Parathyroid adenoma (tissue), 2 donors: ENCODE measurements around the gene ERBB2.

ENCODE experiments used
- H2AFZ ChIP-seq: fragments of 300-600 bp; sonication (generic); one replicate; pipeline ENCODE4 v1.7.0; 2017; ENCODE audit warnings: antibody characterized with exemption, mild to moderate bottlenecking
- H3K27ac ChIP-seq: fragments of 300-600 bp; sonication (generic); one replicate; pipeline ENCODE4 v1.7.0; 2017
- H3K27me3 ChIP-seq: fragments of 300-600 bp; sonication (generic); one replicate; pipeline ENCODE4 v1.7.0; 2017; ENCODE audit warnings: low read length; ENCODE audit not compliant: control insufficient read depth, insufficient read depth
- H3K36me3 ChIP-seq: fragments of 300-600 bp; sonication (generic); one replicate; pipeline ENCODE4 v1.7.0; 2017; ENCODE audit warnings: low read length; ENCODE audit not compliant: control insufficient read depth, insufficient read depth
- H3K4me1 ChIP-seq: fragments of 300-600 bp; sonication (generic); one replicate; pipeline ENCODE4 v1.7.0; 2017; ENCODE audit warnings: control low read depth
- H3K4me2 ChIP-seq: fragments of 300-600 bp; sonication (generic); one replicate; pipeline ENCODE4 v1.7.0; 2017; ENCODE audit warnings: low read length
- H3K4me3 ChIP-seq: fragments of 300-600 bp; sonication (generic); one replicate; pipeline ENCODE4 v1.7.0; 2017; ENCODE audit warnings: low read depth, low read length
- H3K79me2 ChIP-seq: fragments of 300-600 bp; sonication (generic); one replicate; pipeline ENCODE4 v1.7.0; 2017; ENCODE audit warnings: control low read depth
- H3K9ac ChIP-seq: fragments of 300-600 bp; sonication (generic); one replicate; pipeline ENCODE4 v1.7.0; 2017; ENCODE audit warnings: mild to moderate bottlenecking
- H3K9me3 ChIP-seq: fragments of 300-600 bp; sonication (generic); one replicate; pipeline ENCODE4 v1.7.0; 2017; ENCODE audit warnings: low read length; ENCODE audit not compliant: control insufficient read depth
- CTCF ChIP-seq: fragments of 300-600 bp; sonication (generic); IDR thresholded peaks from one replicate; pipeline ENCODE4 v1.7.0; 2017; ENCODE audit warnings: antibody characterized with exemption, mild to moderate bottlenecking
- donor health status: primary hyperparathyroidism.

The ERBB2 gene

GRCh38 chr17:39700148-39700987 is 504 bp downstream of the ERBB2 start:
- Histone ChIP-seq H3K27ac (peak overlapping the region; percentile 50), H3K79me2 (no peaks in the 10 kb centered on the region), H3K4me1 (peaks cover 19% of the 10 kb centered on the region), H3K27me3 (no peaks in the 10 kb centered on the region), H3K36me3 (no peaks in the 10 kb centered on the region), H3K9ac (peak overlapping the region; percentile 83), H3K4me2 (peak overlapping the region; percentile 85), H3K9me3 (no peaks in the 10 kb centered on the region), H2AFZ (peak overlapping the region; percentile 81), H3K4me3 (peak overlapping the region; percentile 81)
- no peak for TF ChIP-seq CTCF

- H3K27me3 ChIP-seq: no peaks in the 10 kb centered on the region
- no peaks in the 10 kb centered on the region for H3K36me3 ChIP-seq
- no peak for TF ChIP-seq CTCF
- peak overlapping the region; percentile 81 for H2AFZ ChIP-seq
- H3K9me3 ChIP-seq: no peaks in the 10 kb centered on the region
- peak overlapping the region; percentile 81 for H3K4me3 ChIP-seq
- peak overlapping the region; percentile 50 for H3K27ac ChIP-seq
- H3K9ac ChIP-seq: no peak overlapping the region
- H3K79me2 ChIP-seq: no peaks in the 10 kb centered on the region
- peaks cover 27% of the 10 kb centered on the region for H3K4me1 ChIP-seq
- H3K4me2 ChIP-seq: peak overlapping the region; percentile 85
Observed at GRCh38 chr17:39701012-39701783, 1.3 kb downstream of the ERBB2 start.

GRCh38 chr17:39701784-39702422 is 2.0 kb downstream of the ERBB2 start:
- TF ChIP-seq CTCF: no peak
- H3K4me3 ChIP-seq: no peak overlapping the region
- no peak overlapping the region for H3K9ac ChIP-seq
- H3K4me2 ChIP-seq: no peak overlapping the region
- no peaks in the 10 kb centered on the region for H3K79me2 ChIP-seq
- H3K36me3 ChIP-seq: no peaks in the 10 kb centered on the region
- H3K27me3 ChIP-seq: no peaks in the 10 kb centered on the region
- H3K4me1 ChIP-seq: peaks cover 34% of the 10 kb centered on the region
- H3K27ac ChIP-seq: peak overlapping the region; percentile 50
- H3K9me3 ChIP-seq: no peaks in the 10 kb centered on the region
- H2AFZ ChIP-seq: no peak overlapping the region

GRCh38 chr17:39702901-39703893 is 3.3 kb downstream of the ERBB2 start:
- H3K36me3 ChIP-seq: no peaks in the 10 kb centered on the region
- H3K79me2 ChIP-seq: no peaks in the 10 kb centered on the region
- no peaks in the 10 kb centered on the region for H3K27me3 ChIP-seq
- TF ChIP-seq CTCF: no peak
- no peak overlapping the region for H3K9ac ChIP-seq
- H2AFZ ChIP-seq: no peak overlapping the region
- peaks cover 38% of the 10 kb centered on the region for H3K4me1 ChIP-seq
- no peaks in the 10 kb centered on the region for H3K9me3 ChIP-seq
- no peak overlapping the region for H3K4me3 ChIP-seq
- peak overlapping the region; percentile 50 for H3K27ac ChIP-seq
- no peak overlapping the region for H3K4me2 ChIP-seq
